Fibroblast of villous mesenchyme (primary cell): ENCODE data around the gene C6orf89. TPM values are rescaled to one million over a fixed set of nuclear protein-coding genes. Genes with fewer than 3 reads are reported as not detected.
A peak's percentile ranks its signal among the peaks of the same experiment; 100 is the strongest.

Experiments used
- DNase-seq: peaks from one replicate; pipeline ENCODE4 v3.0.0-alpha.2; 2010; ENCODE audit warnings: low read depth
- H3K4me3 ChIP-seq: 2 replicates; pipeline ENCODE4 v1.5.1; 2011; ENCODE audit warnings: low read depth, mild to moderate bottlenecking, low read length
- total RNA-seq: library from RNA; depleted of rRNA; stranded (reverse); fragments of >200 nt; gene quantifications from 2 replicates; pipeline ENCODE4 v1.2.3, GENCODE V29; 2012
- TF ChIP-seq, protein P1 (sequence below): IDR thresholded peaks from 2 replicates; pipeline ENCODE4 v1.5.1; 2012; ENCODE audit warnings: low read depth, mild to moderate bottlenecking, low read length; ENCODE audit not compliant: insufficient read depth

Gene C6orf89
- total RNA-seq, 1 donor, result 63.9 TPM

DNA sequence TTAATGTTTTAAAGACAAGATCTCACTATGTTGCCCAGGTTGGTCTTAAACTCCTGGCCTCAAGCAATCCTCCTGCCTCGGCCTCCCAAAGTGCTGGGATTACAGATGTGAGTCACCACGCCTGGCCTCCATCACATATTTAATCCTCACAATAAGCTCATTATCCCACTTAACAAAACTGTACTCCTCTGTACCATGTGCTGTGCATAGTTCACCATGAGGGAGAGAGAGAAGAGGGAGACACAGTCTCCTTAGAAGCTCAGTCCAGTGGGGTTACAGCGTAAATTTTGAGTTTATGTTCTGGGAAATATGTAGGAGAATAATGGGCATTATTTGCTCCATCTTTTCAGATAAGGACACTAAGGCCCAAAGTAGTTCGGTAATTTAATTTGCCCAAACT, 38.6 kb upstream of the C6orf89 start:
- no peak for DNase-seq
- H3K4me3 ChIP-seq, result no peak overlapping the region
- TF ChIP-seq, protein P1, sequence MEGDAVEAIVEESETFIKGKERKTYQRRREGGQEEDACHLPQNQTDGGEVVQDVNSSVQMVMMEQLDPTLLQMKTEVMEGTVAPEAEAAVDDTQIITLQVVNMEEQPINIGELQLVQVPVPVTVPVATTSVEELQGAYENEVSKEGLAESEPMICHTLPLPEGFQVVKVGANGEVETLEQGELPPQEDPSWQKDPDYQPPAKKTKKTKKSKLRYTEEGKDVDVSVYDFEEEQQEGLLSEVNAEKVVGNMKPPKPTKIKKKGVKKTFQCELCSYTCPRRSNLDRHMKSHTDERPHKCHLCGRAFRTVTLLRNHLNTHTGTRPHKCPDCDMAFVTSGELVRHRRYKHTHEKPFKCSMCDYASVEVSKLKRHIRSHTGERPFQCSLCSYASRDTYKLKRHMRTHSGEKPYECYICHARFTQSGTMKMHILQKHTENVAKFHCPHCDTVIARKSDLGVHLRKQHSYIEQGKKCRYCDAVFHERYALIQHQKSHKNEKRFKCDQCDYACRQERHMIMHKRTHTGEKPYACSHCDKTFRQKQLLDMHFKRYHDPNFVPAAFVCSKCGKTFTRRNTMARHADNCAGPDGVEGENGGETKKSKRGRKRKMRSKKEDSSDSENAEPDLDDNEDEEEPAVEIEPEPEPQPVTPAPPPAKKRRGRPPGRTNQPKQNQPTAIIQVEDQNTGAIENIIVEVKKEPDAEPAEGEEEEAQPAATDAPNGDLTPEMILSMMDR, result no peak

- TF ChIP-seq, protein P1, result no peak
- H3K4me3 ChIP-seq, result no peak overlapping the region
- no peak for DNase-seq
Observed at GRCh38 chr6:36847991-36848390, 37.8 kb upstream of the C6orf89 start.

DNA sequence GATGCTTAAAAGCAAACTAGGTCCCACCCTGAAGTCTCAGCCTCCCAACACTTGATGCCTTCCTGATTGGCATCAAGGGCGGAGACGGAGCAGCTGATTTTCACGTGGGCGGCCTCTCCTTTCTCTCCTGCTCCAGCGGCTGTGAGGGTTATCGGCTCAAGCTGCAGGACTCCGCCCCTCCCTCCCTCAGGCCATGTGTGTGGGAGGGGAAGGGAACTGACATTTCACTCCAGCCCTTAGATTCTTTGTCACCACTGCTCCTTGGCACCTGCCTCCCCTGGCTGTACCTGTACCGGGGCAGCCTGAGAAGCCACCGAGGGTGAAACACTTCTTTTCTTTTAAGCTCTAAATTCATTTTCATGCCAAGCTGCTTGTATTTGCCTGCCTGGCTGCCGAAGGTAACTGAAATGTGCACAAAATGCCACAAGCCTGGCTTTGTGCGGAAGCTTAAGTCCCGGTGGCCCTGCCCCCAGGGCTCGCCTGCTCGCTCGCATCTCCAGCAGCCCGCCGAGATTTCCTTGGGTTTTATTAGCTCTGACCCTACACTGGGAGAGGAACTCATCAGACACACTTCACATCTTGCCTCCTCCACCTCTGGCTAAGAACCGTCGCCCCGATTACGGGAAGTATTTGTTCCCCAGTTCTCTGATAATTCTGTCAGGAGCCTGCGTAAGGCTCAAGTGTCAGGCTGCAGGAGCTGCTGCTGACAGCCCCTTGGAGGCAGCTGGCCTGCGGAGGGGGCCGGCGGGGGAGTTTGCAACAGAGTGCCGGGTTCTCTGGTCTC, 36.9 kb upstream of the C6orf89 start:
- peak; percentile 20 for DNase-seq
- TF ChIP-seq, protein P1, result no peak
- H3K4me3 ChIP-seq, result no peak overlapping the region

GRCh38 chr6:36850021-36850420, 35.7 kb upstream of the C6orf89 start:
- no peak overlapping the region for H3K4me3 ChIP-seq
- DNase-seq, result no peak
- TF ChIP-seq, protein P1, result no peak

GRCh38 chr6:36851149-36851614, 34.6 kb upstream of the C6orf89 start:
- TF ChIP-seq, protein P1, result peak; percentile 82
- DNase-seq, result peak; percentile 86

DNA sequence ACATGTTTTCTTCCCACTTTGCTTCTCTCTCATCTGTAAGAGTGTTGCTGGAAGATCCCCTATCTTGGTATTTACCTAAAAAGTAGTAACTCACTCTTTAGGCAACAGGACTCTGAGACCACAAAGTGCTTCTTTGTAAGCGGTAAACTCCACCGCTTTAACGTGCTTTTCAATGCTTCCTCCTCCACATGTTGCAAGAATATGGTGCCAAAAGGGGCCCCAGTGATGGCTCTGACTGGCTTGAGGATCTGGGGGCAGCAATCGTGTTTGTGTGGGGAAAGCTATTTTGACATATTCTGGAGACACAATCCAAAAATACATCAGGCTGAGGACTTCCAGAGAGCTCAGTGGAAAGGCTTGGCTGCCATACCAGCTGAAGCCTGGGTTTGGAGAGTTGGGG, 34.1 kb upstream of the C6orf89 start:
- DNase-seq, result peak; percentile 63
- TF ChIP-seq, protein P1, result no peak
- H3K4me3 ChIP-seq, result no peak overlapping the region

More at GRCh38 chr6:36851149-36851614, 34.6 kb upstream of the C6orf89 start:
- H3K4me3 ChIP-seq, result no peak overlapping the region
